Kidney epithelial cell (primary cell): ENCODE results near the gene BCOR. TPM values are rescaled to one million over a fixed set of nuclear protein-coding genes. Genes with fewer than 3 reads are reported as not detected.

Experiments used
- DNase-seq: peaks from one replicate; pipeline ENCODE4 v3.0.0-alpha.2; 2010; ENCODE audit warnings: low read depth
- H3K27me3 ChIP-seq: 2 replicates; pipeline ENCODE4 v1.6.0; 2011; ENCODE audit warnings: low read length; ENCODE audit not compliant: control insufficient read depth, insufficient read depth
- H3K36me3 ChIP-seq: 2 replicates; pipeline ENCODE4 v1.5.1; 2011; ENCODE audit warnings: low read length; ENCODE audit not compliant: control insufficient read depth, insufficient read depth
- H3K4me3 ChIP-seq: 2 replicates; pipeline ENCODE4 v1.5.1; 2011; ENCODE audit warnings: low read depth, mild to moderate bottlenecking, control low read depth, low read length
- total RNA-seq: library from RNA; depleted of rRNA; stranded (reverse); fragments of >200 nt; gene quantifications from 2 replicates; pipeline ENCODE4 v1.2.3, GENCODE V29; 2015
- TF ChIP-seq, protein P1 (sequence below): IDR thresholded peaks from 2 replicates; pipeline ENCODE4 v1.5.1; 2011; ENCODE audit warnings: mild to moderate bottlenecking, moderate library complexity, low read length, control low read depth, inconsistent platforms; ENCODE audit not compliant: insufficient read depth, poor library complexity, severe bottlenecking

Gene BCOR
- total RNA-seq, 1 donor from 2014 or later = 29.5 TPM

DNA sequence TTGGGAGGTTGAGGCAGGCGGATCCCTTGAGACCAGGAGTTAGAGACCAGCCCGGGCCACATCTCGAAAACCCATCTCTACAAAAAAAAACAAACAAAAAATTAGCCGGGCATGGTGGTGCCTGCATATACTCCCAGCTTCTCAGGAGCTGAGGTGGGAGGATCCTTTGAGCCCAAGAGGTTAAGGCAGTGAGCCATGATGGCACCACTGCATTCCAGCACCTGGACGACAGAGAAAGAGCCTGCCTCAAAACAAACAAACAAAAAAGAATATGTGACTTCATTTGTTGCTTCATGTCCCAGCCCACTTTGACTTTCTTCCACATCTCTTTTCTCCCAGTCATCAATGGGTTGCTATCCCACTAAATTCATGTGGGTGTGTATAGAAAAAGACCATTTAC, 79.7 kb downstream of the BCOR start:
- DNase-seq = no peak
- Histone ChIP-seq H3K27me3 (peaks cover 5% of the 10 kb centered on the region), H3K36me3 (no peaks in the 10 kb centered on the region), H3K4me3 (no peak overlapping the region)
- TF ChIP-seq, protein P1, sequence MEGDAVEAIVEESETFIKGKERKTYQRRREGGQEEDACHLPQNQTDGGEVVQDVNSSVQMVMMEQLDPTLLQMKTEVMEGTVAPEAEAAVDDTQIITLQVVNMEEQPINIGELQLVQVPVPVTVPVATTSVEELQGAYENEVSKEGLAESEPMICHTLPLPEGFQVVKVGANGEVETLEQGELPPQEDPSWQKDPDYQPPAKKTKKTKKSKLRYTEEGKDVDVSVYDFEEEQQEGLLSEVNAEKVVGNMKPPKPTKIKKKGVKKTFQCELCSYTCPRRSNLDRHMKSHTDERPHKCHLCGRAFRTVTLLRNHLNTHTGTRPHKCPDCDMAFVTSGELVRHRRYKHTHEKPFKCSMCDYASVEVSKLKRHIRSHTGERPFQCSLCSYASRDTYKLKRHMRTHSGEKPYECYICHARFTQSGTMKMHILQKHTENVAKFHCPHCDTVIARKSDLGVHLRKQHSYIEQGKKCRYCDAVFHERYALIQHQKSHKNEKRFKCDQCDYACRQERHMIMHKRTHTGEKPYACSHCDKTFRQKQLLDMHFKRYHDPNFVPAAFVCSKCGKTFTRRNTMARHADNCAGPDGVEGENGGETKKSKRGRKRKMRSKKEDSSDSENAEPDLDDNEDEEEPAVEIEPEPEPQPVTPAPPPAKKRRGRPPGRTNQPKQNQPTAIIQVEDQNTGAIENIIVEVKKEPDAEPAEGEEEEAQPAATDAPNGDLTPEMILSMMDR = no peak

DNA sequence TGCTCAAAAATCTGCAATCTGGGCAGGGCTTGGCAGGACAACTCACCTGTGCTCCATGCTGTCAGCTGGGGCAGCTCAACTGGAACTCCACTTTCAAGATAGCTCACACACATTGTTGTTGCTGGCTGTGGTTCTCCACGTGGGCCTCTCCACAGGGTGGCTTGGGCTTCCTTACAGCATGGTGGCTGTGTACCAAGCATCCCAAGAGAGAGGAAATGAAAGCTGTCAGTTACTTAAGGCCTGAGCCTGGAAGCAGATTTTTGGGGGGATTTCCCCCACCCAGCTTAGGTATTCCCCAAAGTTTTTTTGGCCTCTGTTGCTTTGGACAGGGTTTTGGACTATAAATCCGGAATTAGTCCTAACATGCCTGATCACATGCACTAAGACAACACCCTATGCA, 81.0 kb downstream of the BCOR start:
- DNase-seq = no peak
- no peaks in the 10 kb centered on the region for H3K36me3 ChIP-seq
- TF ChIP-seq, protein P1 = no peak
- H3K4me3 ChIP-seq = no peak overlapping the region
- H3K27me3 ChIP-seq = peaks cover 16% of the 10 kb centered on the region

DNA sequence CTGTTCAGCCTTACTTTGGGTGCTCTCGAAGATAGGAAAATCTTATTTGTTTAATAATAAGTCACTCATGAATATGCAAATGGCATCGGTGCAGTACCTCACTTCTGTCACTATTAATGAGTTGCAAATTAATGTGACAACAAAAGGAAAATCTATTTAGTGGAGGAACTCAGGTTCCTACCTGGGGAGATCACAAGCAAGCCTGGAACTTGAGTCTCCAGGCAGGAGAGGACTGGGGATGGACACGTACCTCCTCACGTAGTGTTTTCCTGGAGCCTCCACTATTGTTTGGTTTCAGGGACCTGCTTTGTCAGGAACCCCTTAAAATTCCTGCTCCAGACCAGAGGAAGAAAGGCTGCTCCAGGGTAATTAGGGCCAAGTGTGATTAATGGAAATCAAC, 82.1 kb downstream of the BCOR start:
- Histone ChIP-seq H3K27me3 (peaks cover 18% of the 10 kb centered on the region), H3K4me3 (no peak overlapping the region), H3K36me3 (no peaks in the 10 kb centered on the region)
- TF ChIP-seq, protein P1 = no peak
- DNase-seq = no peak

DNA sequence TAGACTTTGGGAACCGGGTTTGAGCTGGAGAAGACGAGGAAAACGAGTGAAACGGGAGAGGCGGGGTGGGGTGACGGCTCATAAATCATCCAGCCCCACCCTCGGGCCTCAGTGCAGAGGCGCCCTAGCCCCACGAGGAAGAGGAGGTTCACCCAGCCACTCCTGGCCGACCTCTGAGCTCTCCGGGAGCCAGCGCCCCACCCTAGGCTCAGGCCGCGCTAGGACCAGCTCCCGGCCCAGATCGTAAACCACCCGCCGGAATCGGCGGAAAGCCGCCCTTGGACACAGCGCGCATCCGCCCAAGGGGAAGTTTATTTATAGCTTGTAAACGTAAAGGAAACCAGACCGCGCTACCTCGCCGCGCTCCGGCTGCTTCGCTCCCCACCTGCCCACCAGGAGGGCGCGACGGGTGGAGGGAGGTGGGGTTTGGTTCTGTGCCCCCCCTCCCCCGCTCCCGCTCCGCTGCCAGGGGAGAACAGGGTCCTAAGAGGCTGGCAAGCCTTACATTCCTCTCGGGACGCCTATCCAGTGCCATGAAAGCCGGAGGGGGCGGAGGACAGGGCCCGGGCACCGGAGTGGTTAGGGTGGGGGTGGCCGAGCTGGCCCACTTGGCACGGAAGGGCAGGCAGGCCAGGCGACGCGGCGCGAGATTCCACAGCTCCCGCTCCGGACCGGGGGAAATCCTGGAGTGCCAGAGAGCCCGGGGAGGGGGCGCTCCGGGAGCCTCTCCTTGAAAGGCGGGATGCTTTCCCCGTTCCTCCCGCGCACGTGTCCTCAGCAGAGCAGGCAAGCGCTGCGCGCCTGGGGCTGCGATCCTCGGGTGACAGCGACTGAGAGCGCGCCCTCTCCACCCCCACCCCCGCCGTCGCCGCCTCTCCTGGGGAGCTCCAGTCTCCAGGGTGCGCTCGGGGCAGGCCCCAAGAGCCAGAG, 84.2 kb downstream of the BCOR start:
- DNase-seq = no peak
- TF ChIP-seq, protein P1 = no peak
- H3K27me3 ChIP-seq = peaks cover 35% of the 10 kb centered on the region
- no peaks in the 10 kb centered on the region for H3K36me3 ChIP-seq
- H3K4me3 ChIP-seq = peak overlapping the region; percentile 46

DNA sequence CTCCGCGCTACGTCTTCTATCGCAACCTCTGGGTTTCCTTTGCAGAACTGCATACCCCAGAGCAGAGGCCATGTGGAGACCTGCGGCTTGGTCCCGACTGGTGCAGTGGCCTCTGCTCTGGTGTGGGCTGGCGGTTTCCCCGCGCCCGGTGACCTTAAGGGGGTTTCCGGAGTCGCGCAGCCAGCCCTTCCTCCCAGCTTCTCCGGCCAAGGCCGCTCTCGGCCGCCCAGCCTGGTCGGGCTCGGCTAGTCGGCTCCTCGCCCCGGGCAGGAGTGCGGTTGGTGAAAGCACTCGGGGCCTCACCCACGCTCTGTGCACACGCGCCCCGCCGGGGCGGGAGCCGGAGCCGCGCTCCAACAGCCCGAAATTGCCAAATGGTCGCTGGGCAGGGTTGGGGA, 84.9 kb downstream of the BCOR start:
- H3K36me3 ChIP-seq = no peaks in the 10 kb centered on the region
- TF ChIP-seq, protein P1 = no peak
- peaks cover 41% of the 10 kb centered on the region for H3K27me3 ChIP-seq
- no peak for DNase-seq
- H3K4me3 ChIP-seq = peak overlapping the region; percentile 46
